ENCODE data around the gene HYAL1. TPM values are rescaled to one million over a fixed set of nuclear protein-coding genes. Genes with fewer than 3 reads are reported as not detected.

Gene HYAL1
- total RNA-seq, 2 donors from 2014 or later: 2.0 TPM

- H3K27me3 ChIP-seq (replicated peaks; ENCODE audit: insufficient read depth): no peaks in the 10 kb centered on the region
- H3K4me3 ChIP-seq: peak overlapping the region; percentile 48 to 68
- no peaks in the 10 kb centered on the region for H3K9me3 ChIP-seq
- 68% methylated on average over 29 of the region's 29 CpGs for WGBS
- intact Hi-C loops (cut with DNase I): loop anchor here (5.0 kb wide), 1 partner anchor 83 kb away; the partner anchor contains the start of gene GNAI2
- DNase-seq (ENCODE audit: low spot score): no peak
- H3K36me3 ChIP-seq: no peaks in the 10 kb centered on the region
- peaks cover 27% of the 10 kb centered on the region for H3K4me1 ChIP-seq (replicated peaks)
- H3K27ac ChIP-seq: peak overlapping the region; percentile 88 to 95
- no peak for TF ChIP-seq POLR2AphosphoS5 (IDR thresholded peaks at IDR 0.05)
- TF ChIP-seq, protein P1, sequence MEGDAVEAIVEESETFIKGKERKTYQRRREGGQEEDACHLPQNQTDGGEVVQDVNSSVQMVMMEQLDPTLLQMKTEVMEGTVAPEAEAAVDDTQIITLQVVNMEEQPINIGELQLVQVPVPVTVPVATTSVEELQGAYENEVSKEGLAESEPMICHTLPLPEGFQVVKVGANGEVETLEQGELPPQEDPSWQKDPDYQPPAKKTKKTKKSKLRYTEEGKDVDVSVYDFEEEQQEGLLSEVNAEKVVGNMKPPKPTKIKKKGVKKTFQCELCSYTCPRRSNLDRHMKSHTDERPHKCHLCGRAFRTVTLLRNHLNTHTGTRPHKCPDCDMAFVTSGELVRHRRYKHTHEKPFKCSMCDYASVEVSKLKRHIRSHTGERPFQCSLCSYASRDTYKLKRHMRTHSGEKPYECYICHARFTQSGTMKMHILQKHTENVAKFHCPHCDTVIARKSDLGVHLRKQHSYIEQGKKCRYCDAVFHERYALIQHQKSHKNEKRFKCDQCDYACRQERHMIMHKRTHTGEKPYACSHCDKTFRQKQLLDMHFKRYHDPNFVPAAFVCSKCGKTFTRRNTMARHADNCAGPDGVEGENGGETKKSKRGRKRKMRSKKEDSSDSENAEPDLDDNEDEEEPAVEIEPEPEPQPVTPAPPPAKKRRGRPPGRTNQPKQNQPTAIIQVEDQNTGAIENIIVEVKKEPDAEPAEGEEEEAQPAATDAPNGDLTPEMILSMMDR (IDR thresholded peaks at IDR 0.05): no peak
- no peak for TF ChIP-seq POLR2A (IDR thresholded peaks at IDR 0.05)
Measured at GRCh38 chr3:50319894-50320625, 16.7 kb upstream of the HYAL1 start.

- 89% methylated on average over 16 of the region's 16 CpGs for WGBS
- H3K9me3 ChIP-seq: no peaks in the 10 kb centered on the region
- no peaks in the 10 kb centered on the region for H3K36me3 ChIP-seq
- intact Hi-C loops (cut with DNase I): no loop called here
- H3K27me3 ChIP-seq (replicated peaks; ENCODE audit: insufficient read depth): no peaks in the 10 kb centered on the region
- no peak for TF ChIP-seq POLR2AphosphoS5 (IDR thresholded peaks at IDR 0.05)
- TF ChIP-seq, protein P1 (IDR thresholded peaks at IDR 0.05): no peak
- TF ChIP-seq POLR2A (IDR thresholded peaks at IDR 0.05): no peak
- no peak overlapping the region for H3K4me3 ChIP-seq
- peak overlapping the region in 1 of 2 donors; percentile 90 for H3K27ac ChIP-seq
- no peak for DNase-seq (ENCODE audit: low spot score)
- H3K4me1 ChIP-seq (replicated peaks): peaks cover 27% of the 10 kb centered on the region
Measured at GRCh38 chr3:50319181-50319893, 16.0 kb upstream of the HYAL1 start.

DNA sequence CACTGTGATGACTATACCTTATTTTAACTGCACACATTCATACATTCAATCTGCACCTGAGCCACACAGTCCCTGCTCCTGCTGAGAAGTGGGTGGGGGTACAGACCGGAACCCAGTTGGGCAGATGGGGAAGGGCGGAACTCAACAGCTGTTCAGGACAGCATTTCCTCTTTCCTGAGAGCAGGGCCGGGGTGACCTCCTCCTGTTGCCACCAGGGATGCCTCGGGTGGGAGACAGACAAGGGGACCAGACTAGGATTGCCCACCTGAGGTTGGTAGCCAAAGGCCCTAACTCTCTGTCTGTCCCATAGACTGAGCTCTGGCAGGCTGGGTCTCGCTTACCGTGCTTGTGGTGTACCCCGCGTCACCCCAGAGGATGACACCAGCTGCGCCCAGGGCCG, 15.2 kb upstream of the HYAL1 start:
- Histone ChIP-seq H3K27me3 (replicated peaks; ENCODE audit: insufficient read depth) (no peaks in the 10 kb centered on the region), H3K9me3 (no peaks in the 10 kb centered on the region), H3K27ac (peak overlapping the region in 1 of 2 donors; percentile 90), H3K4me3 (no peak overlapping the region), H3K36me3 (no peaks in the 10 kb centered on the region), H3K4me1 (replicated peaks) (peaks cover 27% of the 10 kb centered on the region)
- WGBS: 83% methylated on average over 9 of the region's 10 CpGs
- no peak for DNase-seq (ENCODE audit: low spot score)
- TF ChIP-seq POLR2A (IDR thresholded peaks at IDR 0.05) (no peak), POLR2AphosphoS5 (IDR thresholded peaks at IDR 0.05) (no peak)
- TF ChIP-seq, protein P1 (IDR thresholded peaks at IDR 0.05): no peak
- intact Hi-C loops (cut with DNase I): no loop called here

DNA sequence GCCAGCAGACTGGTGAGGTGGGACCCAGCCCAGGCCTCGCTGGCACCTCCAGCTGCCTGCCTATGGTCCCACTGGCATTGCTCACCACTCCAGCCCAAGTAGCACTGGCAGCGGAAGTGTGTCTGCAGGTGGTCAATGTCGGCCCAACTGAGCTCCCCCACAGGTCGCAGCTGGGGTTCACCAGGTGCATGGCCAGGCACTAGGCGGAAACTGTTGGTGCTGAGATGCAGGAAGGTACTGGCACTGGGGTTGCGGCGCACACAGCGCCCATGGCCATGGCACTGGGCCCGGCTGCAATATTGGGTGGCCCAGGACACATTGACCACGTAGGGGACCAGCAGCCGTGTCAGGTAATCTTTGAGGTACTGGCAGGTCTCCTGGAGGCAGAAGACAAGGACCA, 14.8 kb upstream of the HYAL1 start:
- Histone ChIP-seq H3K4me1 (replicated peaks) (peaks cover 27% of the 10 kb centered on the region), H3K4me3 (no peak overlapping the region), H3K9me3 (no peaks in the 10 kb centered on the region), H3K27ac (peak overlapping the region; percentile 90 to 91), H3K27me3 (replicated peaks; ENCODE audit: insufficient read depth) (no peaks in the 10 kb centered on the region), H3K36me3 (no peaks in the 10 kb centered on the region)
- TF ChIP-seq, protein P1 (IDR thresholded peaks at IDR 0.05): no peak
- TF ChIP-seq POLR2AphosphoS5 (IDR thresholded peaks at IDR 0.05) (no peak), POLR2A (IDR thresholded peaks at IDR 0.05) (no peak)
- WGBS: 84% methylated on average over 9 of the region's 11 CpGs
- intact Hi-C loops (cut with DNase I): no loop called here
- DNase-seq (ENCODE audit: low spot score): no peak

All from prostate gland (tissue), 2 donors.